ENCODE data around the gene ESR1.

Gene ESR1

DNA sequence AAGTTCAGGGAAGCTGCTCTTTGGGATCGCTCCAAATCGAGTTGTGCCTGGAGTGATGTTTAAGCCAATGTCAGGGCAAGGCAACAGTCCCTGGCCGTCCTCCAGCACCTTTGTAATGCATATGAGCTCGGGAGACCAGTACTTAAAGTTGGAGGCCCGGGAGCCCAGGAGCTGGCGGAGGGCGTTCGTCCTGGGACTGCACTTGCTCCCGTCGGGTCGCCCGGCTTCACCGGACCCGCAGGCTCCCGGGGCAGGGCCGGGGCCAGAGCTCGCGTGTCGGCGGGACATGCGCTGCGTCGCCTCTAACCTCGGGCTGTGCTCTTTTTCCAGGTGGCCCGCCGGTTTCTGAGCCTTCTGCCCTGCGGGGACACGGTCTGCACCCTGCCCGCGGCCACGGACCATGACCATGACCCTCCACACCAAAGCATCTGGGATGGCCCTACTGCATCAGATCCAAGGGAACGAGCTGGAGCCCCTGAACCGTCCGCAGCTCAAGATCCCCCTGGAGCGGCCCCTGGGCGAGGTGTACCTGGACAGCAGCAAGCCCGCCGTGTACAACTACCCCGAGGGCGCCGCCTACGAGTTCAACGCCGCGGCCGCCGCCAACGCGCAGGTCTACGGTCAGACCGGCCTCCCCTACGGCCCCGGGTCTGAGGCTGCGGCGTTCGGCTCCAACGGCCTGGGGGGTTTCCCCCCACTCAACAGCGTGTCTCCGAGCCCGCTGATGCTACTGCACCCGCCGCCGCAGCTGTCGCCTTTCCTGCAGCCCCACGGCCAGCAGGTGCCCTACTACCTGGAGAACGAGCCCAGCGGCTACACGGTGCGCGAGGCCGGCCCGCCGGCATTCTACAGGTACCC lies at the start of gene ESR1:
Gene ESR1, plus strand, starts transcription at position 170 of the 858 bp plus-strand sequence. Its CDS starts 231 bp downstream, at position 401.
- no peak for DNase-seq (ENCODE audit: low read depth in 2 of 2)

DNA sequence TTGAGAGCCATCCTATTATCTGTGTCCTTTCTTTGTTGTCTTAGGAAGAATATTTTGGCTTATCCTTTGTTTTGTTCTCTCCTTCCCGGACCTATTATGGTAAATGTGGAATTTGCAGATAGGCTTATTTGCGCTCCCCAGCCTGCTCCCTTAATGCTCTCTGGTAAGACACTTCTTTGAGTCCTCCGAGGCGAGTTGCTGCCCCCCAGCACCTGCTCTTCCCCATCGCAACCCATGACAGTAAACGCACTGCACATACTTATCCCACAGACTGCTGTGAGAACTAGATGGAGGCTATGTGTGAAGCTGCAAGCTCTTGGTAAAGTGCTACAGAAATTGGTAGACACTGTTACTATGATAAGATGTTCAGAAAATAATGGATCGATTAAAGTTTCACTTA lies 47.0 kb upstream of the ESR1 start:
- DNase-seq (ENCODE audit: low read depth in 2 of 2): no peak

DNA sequence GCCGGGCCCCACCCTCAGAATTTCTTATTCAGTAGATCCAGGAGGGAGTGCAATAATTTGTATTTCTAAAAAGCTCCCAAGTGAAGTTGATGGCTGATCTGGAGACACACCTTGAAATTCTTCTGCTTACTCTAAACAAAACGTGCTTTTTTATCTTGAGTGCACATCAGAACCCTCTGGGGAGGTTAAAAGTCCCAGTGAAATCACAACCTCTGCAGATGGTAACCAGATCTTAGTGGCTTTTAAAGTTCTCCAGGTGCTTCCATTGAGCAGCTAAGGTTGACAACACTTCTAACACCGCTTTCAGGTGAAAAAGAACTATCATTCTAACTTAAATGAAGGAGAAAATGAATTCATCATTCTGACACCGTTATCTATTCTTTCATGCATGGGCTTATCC lies 45.6 kb upstream of the ESR1 start:
- DNase-seq (ENCODE audit: low read depth in 2 of 2): no peak

DNA sequence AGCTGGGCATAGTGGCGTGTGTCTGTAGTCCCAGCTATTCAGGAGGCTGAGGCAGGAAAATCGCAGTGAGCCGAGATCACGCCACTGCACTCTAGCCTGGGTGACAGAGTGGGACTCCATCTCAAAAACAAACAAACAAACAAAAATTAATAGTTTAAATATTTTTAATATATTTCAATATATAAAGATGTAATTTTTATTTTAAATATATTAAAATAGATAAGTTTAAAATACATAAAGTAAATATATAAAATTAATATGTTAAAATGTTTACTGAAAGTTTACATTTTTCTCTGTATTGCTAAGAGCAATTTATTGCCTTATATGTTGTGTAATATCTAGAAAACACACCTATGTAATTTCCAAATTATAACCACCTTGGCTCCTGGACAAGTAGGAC lies 44.7 kb upstream of the ESR1 start:
- no peak for DNase-seq (ENCODE audit: low read depth in 2 of 2)

DNA sequence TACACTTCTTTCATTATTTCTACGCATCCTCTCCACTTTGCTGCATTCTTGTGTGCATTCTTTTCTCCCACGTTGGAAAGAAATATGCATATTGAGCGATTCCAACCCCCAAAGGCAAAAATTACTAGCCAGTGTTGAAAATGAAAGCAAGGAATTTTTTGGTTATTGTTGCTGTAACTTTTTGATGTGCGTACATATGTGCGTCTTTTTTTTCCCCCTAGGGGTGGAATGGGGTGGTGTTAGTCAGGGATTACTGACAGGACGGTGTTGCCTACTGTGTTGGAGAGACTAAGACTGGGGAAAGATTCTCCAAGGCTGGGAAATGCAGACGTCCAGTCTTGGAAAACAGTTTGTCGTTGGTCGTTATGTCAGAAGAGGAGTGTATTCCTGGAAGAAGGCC lies 44.2 kb upstream of the ESR1 start:
- no peak for DNase-seq (ENCODE audit: low read depth in 2 of 2)

DNA sequence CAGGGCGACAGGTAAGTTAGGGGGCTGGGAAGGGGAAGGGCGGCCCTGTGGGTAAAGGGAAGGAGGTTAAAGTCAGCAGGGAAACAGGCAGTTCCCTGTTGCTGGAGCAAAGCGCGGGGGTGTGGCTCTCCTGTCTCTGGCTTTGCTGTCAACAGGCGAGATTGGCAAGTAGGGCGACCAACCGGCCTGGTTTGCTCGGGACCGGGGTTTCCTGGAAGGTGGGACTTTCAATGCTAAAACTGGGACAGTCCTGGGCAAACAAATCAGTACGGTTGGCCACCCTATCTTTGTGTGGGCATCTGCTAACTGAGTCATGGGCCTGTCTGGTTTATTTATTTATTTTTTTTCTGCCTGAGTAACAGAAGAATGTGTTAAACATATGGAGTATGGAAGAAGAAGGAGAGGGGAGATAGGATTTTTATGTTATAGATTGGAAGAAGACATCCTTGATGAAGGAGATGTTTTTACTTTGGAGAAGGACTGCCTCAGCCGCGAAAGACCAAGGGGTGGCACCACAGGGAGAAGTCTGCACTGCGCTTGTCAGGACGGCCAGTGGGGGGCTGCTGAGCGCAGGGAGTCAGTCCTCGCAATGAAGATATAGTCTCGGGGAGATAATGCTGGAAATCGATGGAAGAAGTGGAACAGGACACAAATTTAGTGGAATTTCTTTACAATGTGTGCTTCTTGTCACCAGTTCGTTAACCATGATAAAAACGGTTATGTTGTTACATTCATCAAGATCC lies 43.4 kb upstream of the ESR1 start:
- DNase-seq (ENCODE audit: low read depth in 2 of 2): no peak

DNA sequence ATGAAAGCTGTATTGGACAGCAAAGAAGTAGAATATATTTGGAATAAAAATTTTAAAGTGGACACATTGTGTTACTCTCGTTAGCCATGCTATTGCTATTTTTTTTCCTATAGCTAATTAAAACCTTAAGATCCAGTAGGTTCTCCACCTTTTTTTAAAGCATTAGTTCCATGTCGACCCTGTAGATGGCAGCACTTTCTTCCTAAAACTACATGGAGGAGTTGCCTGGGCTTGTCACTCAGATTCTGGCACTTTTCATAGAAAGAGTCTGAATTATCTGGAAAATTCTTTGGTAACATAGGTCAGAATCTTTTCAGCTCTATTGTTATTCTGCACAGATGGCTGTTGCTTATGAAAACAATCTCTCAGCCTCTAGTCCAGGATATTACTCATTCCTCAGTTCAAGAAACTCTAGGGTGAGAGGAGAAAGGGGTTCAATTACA lies 42.0 kb upstream of the ESR1 start:
- no peak for DNase-seq (ENCODE audit: low read depth in 2 of 2)

DNA sequence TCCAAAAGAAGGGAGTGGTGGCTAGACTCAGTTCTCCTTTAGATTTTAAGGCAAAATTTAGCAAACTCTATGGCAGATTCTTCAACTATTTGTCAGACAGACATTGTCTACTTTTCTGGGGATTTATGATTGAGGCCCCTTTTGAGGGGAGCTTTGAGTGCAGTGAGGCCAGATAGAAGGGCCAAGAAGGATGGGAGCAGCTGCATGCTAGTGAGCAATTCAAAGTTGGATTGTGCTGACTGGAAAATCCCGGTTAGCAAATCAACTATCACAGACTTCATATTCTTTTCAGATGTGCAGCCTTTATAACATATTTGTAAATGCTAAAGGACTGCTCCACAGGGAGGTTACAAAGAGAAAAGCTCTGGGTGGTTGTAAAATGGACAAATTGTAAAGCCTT lies 35.0 kb upstream of the ESR1 start:
- DNase-seq (ENCODE audit: low read depth in 2 of 2): no peak

DNA sequence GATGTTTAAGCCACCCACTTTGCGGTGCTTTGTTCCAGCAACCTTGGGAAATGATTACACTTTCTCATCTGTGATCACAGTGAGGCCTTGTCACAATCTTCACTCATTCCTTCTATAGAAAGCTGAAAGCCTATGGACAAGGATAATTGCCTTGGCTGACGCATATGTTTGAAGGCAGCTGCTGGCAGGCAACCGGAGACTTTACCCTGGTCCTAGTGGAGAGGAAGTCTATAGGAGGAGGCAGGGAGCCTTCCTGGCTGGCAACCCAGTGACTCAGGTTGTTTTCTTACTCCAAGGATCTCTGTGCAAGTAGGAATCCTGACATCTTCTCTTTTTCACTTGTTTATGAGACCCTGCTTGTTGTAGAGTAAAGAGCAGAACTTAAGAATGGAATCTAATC lies 34.1 kb upstream of the ESR1 start:
- no peak for DNase-seq (ENCODE audit: low read depth in 2 of 2)

DNA sequence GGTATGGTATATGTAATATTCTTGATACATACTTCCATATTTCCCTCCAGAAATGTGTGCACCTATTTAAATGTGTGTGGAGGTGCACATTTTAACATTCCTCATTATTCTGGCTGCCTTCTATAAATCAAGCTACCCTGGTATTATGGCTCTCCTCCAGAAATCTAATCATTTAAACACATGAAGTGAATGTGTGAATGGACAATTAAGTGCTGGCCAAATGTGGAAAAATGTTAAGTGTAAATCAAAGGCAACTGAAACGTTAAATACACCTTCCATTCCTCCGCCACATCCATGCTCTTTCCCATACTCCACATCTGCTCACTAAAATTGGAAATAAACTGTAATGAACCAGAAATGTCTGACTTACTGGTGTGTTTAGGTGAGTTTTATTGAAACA lies 24.9 kb upstream of the ESR1 start:
- no peak for DNase-seq (ENCODE audit: low read depth in 2 of 2)

DNA sequence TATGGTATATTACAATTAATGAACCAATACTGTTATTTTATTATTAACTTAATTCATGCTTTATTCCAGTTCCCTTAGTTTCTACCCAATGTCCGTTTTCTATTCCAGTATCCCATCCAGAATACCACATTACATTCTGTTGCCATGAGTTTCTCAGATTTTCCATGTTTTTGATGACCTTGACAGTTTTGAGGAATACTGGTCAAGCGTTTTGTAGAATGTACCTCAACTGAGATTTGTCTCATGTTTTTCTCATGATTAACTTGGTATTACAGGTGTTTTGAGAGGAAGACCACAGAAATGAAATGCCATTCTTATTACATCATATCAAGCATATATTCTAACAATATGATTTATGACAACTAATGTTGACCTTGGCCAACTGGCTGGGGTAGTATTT lies 23.8 kb upstream of the ESR1 start:
- no peak for DNase-seq (ENCODE audit: low read depth in 2 of 2)

DNA sequence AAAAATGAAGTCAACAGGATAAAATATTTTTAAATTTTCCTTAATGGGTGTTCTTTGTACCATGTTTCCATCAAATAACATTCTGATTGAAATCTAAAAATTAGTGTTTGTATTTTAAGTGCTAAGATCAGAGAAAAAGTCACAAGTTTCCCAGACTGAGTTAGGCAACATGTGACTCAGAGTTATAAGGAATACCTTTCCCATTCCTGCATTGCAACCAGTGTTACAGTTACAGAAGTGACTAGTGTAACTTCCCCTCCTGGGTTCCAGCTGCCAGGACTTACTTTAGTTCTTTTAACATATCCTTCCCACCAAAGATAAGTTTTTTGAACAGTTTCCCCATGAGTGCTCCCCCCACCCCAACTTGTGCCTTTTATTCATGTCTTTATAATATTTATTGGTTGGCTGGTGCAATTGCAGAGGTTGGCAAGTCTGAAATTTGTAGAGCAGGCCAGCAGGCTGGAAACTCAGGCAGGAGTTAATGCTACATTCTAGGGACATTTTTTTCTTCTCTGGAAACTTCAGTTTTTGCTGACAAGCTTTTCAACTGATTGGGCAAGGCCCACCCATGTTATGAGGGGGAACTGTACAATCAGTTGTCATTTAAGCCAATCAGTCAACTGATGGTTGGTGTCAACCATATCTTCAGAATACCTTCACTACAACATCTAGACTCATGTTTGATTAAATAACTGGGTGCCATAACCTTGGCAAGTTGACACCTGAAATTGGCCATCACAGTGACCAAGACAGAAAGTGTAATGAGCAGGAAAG lies 22.9 kb upstream of the ESR1 start:
- no peak for DNase-seq (ENCODE audit: low read depth in 2 of 2)

DNA sequence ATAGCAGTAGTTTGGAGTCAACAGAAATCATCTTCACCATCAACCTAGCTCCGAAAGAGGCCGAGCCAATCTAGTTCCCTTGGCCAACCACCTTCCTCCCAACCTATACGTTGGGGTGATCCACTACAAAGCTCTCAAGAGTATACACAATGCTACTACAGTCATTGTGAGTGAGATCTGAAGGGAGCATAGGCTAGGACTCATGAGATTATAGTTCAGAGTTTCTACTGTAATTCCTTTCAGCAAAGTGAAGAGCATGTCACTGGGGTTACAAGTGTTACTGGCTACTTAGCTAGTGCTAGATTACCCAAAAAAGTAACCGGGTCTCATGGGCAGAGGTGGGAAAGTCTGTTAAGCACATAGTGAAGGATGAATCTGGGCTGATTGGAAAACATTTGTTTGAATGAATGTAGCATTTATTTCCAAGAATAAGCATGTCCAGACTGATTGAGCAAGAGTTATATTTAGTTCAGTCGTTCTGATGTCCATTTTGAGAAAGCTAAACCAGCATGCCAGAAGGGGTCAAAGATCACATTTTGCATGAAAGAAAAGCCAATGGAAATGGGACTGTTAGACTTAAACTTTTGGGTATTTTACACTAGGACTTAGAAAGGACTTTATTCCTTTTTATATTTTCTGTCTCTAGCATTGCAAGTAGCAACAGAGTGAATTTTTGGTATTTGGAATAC lies 10.5 kb upstream of the ESR1 start:
- DNase-seq (ENCODE audit: low read depth in 2 of 2): no peak

DNA sequence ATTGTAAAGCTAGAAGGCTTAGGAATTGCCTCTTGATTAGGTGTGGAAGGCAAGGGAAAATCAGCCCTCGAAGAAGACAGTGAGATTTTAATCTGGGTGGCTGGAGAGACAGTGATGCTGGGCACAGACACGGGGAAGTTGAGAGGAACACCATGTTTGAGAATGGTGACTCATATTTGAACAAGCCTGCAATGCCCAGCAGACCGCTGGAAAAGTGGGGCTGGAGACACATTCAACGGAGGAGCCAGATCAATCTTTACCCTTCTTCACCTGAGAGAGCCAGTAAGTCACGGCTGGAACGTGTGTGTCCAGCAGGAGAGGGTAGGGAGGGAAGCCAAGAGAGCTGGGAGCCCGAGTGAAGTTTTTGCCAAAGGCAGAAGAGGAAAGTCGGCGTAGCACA lies 3.7 kb upstream of the ESR1 start:
- DNase-seq (ENCODE audit: low read depth in 2 of 2): no peak

DNA sequence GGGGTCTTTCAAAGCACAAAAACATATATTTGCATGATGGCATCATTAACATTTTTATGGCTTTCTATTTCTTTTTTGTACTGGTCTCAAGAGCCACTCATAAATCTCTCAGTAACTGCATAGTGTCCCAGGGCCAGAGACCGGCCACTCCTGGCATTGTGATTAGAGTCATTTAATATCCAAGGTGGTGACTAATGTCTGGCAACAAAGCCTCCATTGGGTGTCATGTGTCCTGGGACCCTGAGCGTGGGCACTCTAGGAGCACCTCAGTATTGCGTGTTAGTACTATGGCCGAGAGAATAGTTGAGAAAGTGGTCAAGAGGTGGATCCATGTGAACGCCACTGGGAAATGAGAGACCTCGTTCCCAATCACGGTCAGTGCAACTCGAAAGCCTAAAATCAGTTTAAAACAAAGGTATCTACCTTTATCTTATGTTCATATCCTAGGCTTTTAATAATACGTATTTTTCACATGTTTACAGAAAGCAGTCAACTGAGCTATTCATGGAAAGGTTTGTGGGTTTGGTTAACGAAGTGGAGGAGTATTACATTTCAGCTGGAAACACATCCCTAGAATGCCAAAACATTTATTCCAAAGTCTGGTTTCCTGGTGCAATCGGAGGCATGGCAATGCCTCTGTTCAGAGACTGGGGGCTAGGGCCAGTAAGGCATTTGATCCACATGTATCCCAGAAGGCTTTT lies 2.7 kb upstream of the ESR1 start:
- no peak for DNase-seq (ENCODE audit: low read depth in 2 of 2)

DNA sequence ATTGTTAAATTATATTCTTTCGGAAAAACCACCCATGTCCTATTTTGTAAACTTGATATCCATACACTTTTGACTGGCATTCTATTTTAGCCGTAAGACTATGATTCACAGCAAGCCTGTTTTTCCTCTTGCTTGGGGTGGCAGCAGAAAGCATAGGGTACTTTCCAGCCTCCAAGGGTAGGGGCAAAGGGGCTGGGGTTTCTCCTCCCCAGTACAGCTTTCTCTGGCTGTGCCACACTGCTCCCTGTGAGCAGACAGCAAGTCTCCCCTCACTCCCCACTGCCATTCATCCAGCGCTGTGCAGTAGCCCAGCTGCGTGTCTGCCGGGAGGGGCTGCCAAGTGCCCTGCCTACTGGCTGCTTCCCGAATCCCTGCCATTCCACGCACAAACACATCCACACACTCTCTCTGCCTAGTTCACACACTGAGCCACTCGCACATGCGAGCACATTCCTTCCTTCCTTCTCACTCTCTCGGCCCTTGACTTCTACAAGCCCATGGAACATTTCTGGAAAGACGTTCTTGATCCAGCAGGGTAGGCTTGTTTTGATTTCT lies 2.1 kb upstream of the ESR1 start:
- no peak for DNase-seq (ENCODE audit: low read depth in 2 of 2)

DNA sequence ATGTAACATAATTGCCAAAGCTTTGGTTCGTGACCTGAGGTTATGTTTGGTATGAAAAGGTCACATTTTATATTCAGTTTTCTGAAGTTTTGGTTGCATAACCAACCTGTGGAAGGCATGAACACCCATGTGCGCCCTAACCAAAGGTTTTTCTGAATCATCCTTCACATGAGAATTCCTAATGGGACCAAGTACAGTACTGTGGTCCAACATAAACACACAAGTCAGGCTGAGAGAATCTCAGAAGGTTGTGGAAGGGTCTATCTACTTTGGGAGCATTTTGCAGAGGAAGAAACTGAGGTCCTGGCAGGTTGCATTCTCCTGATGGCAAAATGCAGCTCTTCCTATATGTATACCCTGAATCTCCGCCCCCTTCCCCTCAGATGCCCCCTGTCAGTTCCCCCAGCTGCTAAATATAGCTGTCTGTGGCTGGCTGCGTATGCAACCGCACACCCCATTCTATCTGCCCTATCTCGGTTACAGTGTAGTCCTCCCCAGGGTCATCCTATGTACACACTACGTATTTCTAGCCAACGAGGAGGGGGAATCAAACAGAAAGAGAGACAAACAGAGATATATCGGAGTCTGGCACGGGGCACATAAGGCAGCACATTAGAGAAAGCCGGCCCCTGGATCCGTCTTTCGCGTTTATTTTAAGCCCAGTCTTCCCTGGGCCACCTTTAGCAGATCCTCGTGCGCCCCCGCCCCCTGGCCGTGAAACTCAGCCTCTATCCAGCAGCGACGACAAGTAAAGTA lies 547 bp upstream of the ESR1 start:
- no peak for DNase-seq (ENCODE audit: low read depth in 2 of 2)

DNA sequence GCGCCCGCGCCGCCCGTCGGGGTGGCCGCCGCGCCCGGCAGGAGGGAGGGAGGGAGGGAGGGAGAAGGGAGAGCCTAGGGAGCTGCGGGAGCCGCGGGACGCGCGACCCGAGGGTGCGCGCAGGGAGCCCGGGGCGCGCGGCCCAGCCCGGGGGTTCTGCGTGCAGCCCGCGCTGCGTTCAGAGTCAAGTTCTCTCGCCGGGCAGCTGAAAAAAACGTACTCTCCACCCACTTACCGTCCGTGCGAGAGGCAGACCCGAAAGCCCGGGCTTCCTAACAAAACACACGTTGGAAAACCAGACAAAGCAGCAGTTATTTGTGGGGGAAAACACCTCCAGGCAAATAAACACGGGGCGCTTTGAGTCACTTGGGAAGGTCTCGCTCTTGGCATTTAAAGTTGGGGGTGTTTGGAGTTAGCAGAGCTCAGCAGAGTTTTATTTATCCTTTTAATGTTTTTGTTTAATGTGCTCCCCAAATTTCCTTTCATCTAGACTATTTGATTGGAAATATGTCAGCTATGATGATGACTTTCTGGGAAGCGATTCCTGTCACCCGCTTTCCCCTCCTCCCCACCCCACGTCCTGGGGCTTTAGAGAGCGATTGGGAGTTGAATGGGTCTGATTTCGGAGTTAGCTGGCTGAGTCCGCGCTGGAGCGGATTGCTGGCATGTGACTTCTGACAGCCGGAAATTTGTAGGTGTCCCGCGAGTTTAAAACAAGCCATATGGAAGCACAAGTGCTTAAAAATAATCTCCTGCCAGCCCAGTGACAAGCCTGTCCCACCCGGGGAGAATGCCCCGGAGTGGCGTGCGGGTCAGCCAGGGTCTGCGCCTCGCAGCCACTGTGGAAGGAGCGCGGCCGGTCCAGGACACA lies 1.1 kb downstream of the ESR1 start:
- DNase-seq (ENCODE audit: low read depth in 2 of 2): no peak

DNA sequence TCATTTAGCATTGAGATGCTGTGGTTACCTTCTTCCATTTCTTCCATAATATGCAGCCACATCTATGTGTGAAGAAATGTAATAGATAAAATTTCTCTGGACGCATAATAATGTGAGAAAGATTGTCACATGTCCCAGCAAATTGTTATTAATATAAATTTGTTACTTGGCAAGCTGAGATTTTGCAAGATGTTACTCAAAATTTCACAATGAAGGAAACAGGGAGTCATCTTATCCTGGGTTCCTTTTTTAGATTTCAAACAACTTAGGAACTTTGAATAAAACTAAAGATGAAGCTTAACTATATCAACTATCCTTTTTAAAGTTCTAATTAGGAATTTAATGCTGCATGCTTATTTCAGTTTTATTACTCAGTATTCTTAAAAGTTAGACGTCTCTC lies 3.6 kb downstream of the ESR1 start:
- DNase-seq (ENCODE audit: low read depth in 2 of 2): no peak
